GM12892 (cell line): ENCODE data around the gene TPMT. TPM values are rescaled to one million over a fixed set of nuclear protein-coding genes. Genes with fewer than 3 reads are reported as not detected.
A peak's percentile ranks its signal among the peaks of the same experiment; 100 is the strongest.

Experiments used
- DNase-seq: peaks from one replicate; pipeline ENCODE4 v3.0.0; 2011; ENCODE audit not compliant: insufficient read length
- FAIRE-seq: peaks from 2 replicates; lab custom pipeline; 2011; peaks lifted over from hg19 to GRCh38; lab: Jason Lieb, UNC
- POLR2A ChIP-seq: IDR thresholded peaks from 2 replicates; pipeline ENCODE4 v1.6.1; 2011; ENCODE audit warnings: low read depth, low read length, control low read depth
- POLR2AphosphoS5 ChIP-seq: IDR thresholded peaks from 2 replicates; pipeline ENCODE4 v1.6.1; 2011; ENCODE audit warnings: low read depth, low read length, control low read depth
- TAF1 ChIP-seq: IDR thresholded peaks from 2 replicates; pipeline ENCODE4 v1.6.1; 2011; ENCODE audit warnings: low read depth, mild to moderate bottlenecking, control low read depth, low read length, borderline replicate concordance
- polyA plus RNA-seq: library from polyadenylated mRNA; unstranded; fragments of >200 nt; gene quantifications from one replicate; pipeline ENCODE4 v1.2.1, GENCODE V29; 2012; ENCODE audit warnings: missing spikeins, inconsistent platforms; ENCODE audit not compliant: missing spikeins

The TPMT gene
- polyA plus RNA-seq, result 11.5 TPM

DNA sequence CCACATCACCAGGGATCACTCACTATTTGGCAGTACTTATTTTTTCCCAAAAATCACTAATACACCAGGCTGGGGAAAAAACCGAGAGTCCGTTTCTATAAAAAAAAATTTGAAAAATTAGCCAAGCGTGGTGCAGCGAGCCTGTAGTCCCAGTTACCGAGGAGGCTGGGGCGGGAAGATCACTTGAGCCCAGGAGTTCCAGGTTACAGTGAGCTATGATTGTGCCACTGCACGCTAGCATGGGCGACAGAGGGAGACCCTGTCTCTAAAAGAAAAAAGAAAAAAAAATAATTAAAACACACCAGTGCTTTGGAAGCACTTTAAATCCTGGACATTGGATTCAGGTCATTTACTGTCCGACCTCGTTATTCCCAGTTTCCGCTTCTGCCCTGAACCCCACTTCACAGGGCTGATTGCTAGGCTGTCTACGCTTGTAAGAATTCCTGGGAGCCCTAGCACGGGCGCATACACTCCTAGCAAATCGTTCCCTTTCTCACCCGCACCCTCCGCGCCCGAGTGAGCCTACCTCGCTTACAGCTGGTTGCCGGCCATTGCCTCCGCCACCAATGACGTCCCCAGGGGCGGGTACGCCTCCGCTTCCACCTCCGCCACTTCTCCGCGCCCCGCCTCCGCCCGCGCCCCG lies at the start of gene TPMT:
Gene TPMT, minus strand, starts transcription at position 571 of the 643 bp plus-strand sequence. CDS start 5,950 bp downstream, outside the sequence.
- no peak for DNase-seq
- TF ChIP-seq TAF1 (peak; percentile 50; the same call in 1 of the 2 replicates), POLR2A (peak; percentile 61; the same call in 1 of the 2 replicates), POLR2AphosphoS5 (peak; percentile 52)
- FAIRE-seq, result no peak

DNA sequence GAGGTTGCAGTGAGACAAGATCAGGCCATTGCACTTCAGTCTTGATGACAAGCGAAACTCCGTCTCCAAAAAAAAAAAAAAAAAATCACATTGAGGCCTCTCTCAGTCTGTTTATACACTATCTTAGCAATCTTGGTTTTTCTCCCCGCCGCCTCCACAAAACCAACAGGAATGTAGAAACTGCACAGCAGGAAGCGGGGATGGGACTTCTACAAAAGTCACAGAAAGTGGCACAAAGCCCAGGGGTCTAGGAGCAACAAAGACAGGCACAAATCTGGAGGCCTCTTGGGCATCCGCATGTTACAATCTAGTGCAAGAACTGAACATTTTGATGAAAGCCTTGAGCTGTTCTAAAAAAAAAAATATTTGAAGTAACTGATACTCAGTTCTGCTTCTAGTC lies 48.9 kb upstream of the TPMT start:
- no peak for FAIRE-seq
- TF ChIP-seq POLR2A, result no peak
- TF ChIP-seq POLR2AphosphoS5, result no peak
- TF ChIP-seq TAF1, result no peak

DNA sequence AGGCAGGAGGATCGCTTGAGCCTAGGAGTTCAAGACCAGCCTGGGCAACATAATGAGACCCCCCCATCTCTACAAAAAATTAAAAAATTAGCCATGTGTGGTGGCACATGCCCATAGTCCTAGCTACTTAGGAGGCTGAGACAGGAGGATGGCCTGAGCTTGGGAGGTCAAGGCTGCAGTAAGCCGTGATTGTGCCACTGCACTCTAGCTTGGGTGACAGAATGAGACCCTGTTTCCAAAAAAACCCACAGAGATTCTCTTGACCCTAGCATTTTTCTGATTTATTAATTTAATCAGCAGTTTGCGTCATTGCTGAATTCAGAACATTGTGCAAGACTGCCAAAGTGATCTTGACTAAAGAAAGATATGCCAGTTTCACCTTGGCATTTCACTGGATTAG lies 37.1 kb upstream of the TPMT start:
- TF ChIP-seq POLR2AphosphoS5, result no peak
- TF ChIP-seq TAF1, result no peak
- TF ChIP-seq POLR2A, result no peak
- DNase-seq (no peak), FAIRE-seq (no peak)

More for the DNA sequence above, 48.9 kb upstream of the TPMT start:
- no peak for DNase-seq

DNA sequence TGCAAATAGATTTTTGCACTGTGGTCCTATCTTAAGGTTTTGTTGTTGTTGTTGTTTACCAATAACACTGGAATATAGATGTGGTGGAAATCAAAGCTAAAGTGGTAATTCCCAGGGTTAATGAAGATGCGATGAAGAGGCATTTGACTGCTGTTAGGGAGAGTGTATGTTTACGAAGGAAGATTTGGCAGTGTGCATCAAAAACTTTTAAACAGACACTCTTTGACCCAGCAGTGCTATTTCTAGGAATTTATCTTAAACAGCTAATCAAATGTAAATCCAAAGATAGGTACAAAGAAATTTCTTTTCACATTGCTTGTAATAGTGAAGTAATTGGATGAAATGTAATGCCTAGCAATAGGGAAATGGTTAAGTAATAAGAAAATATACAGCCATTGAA lies 34.3 kb upstream of the TPMT start:
- DNase-seq (no peak), FAIRE-seq (no peak)
- TF ChIP-seq POLR2AphosphoS5 (no peak), POLR2A (no peak), TAF1 (no peak)

DNA sequence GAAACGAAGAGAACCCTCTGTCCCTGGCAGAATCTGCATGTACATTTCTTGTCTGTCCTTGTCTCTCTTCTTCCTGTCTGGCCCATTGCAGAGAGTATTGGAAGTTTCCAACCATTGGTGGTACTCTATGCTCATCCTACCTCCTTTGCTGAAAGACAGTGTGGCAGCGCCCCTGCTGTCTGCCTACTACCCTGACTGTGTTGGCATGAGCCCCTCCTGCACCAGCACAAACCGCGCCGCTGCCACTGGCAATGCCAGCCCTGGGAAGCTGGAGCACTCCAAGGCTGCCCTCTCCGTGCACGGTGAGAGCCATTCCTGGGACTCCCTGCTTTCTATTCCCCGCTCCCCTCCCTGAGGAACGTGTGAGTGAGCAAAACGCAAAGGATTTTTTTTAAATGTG lies 32.8 kb upstream of the TPMT start:
- FAIRE-seq, result no peak
- no peak for DNase-seq
- TF ChIP-seq TAF1, result no peak
- no peak for TF ChIP-seq POLR2A
- no peak for TF ChIP-seq POLR2AphosphoS5

DNA sequence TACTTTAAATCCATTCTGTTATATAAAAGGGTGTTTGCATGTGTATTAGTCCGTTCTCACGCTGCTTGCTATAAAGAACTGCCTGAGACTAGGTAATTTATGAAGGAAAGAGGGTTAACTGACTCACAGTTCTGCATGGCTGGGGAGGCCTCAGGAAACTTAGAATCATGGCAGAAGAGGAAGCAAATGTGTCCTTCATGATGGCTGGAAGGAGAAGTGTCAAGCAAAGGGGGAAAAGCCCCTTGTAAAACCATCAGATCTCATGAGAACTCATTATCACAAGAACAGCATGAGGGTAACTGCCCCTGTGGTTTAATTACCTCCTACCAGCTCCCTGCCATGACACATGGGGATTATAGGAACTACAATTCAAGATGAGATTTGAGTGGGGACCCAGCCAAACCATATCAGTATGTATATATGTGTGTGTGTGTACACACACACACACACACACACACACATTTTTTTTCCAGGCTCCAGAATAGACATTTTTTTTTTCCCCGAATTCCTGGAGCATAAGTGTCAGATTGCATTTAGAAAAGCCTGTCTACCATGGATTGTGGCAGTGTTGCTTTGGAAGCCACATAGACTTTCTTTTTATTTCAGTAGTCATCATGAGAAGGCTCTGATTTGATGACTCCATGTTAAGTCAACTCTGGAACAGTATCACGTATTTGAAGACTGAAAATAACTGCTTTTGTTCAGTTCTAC lies 31.8 kb upstream of the TPMT start:
- FAIRE-seq (peak; percentile 78), DNase-seq (no peak)
- TF ChIP-seq POLR2AphosphoS5 (no peak), POLR2A (no peak), TAF1 (no peak)

DNA sequence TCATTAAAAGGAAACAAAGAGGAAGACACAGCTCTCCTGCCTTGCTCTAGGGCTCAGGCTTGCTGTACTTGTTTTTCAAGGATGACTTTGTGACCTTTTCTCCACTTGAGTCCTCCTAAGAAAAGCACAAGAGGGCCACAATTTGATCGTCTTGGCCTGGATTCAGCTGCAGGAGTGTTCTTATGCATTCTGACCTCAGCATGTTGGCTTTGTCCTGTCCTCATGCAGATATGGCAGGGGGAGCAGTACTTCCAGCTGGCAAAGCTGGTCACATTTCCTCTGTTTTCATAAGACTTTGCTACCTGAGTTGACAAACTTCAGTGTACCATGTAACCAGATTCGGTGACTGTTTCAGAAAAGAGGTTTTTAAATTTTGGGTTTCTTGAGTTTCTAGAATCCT lies 31.2 kb upstream of the TPMT start:
- FAIRE-seq (no peak), DNase-seq (no peak)
- no peak for TF ChIP-seq POLR2AphosphoS5

DNA sequence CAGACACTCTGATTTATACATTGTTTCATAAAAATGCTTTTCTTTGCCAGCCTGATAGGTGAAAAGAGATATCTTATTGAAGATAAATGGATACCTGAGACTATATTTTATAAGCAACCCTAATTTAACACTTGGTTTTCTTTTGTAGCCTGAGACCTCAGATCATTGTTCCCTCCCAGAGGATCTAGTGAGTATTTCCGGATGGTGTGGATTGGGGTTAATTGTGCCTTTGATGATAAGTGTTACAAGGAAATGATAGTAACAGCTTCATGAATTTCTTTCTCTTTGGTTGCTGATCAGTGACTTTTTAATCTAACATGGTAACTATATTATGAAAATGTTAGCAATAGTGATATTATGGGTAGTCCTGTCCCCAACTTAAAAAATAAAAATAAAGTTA lies 30.7 kb upstream of the TPMT start:
- FAIRE-seq, result no peak
- DNase-seq, result no peak
- TF ChIP-seq TAF1, result no peak
- no peak for TF ChIP-seq POLR2AphosphoS5
- TF ChIP-seq POLR2A, result no peak

DNA sequence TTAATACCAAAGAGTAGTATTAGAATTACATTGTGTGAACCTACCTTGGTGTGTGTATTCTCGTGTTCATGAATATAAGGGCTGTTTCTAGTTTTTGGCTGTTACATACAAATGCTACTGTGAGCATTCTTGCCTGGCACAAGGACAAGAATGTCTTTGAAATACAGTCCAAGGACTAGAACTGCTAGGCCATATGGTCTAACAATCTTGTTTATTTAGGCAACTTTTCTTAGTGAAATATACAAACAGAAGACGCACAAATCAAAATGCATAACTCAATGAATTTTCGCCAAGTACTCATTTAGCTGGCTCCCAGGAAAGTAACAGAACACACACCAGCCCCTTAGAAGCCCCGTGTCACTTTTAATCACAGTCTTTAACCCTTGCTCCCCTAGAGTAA lies 28.9 kb upstream of the TPMT start:
- FAIRE-seq (no peak), DNase-seq (no peak)
- TF ChIP-seq POLR2AphosphoS5 (no peak), TAF1 (no peak), POLR2A (no peak)

DNA sequence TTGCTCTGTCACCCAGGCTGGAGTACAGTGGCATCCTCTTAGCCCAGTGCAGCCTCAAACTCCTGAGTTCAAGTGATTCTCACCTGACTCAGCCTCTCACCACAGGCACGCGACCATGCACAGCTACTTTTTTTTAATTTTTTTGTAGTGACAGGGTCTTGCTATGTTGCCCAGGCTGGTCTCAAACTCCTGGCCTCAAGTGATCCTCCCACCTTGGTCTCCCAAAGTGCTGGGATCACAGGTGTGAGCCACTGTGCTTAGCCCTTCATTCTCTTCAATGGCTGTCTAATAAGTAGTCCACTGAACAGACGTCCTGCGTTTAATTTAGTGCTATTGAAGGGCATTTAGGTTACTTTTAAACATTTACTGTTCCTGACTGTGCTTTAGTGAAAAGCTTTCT lies 27.7 kb upstream of the TPMT start:
- TF ChIP-seq TAF1, result no peak
- TF ChIP-seq POLR2AphosphoS5, result no peak
- no peak for TF ChIP-seq POLR2A
- no peak for DNase-seq
- no peak for FAIRE-seq

DNA sequence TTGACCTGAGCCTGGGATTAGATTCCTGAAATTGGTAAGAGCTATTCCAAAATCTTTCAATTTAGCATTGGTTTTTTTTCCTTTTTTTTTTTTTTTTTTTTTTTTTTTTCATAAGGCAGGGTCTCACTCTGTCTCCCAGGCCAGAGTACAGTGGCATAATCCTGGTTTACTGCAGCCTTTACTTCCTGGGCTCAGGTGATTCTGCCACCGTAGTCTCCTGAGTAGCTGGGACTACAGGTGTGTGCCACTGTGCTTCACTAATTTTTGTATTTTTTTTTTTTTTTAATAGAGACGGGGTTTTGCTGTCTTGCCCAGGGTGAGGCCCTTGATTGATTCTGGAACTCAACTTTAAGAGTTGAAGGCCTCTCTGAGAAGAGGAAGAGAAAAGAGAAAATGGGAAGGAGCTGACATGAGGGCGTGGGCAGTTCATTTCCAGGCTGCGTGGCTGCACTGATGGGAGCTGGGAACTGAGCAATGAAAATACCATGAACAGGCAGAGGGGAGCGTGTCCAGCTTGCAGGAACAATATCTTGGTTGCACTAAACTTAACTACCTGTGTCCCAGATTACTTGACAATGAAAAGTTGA lies 25.0 kb upstream of the TPMT start:
- no peak for TF ChIP-seq POLR2AphosphoS5
- no peak for TF ChIP-seq POLR2A
- TF ChIP-seq TAF1, result no peak
- no peak for FAIRE-seq

DNA sequence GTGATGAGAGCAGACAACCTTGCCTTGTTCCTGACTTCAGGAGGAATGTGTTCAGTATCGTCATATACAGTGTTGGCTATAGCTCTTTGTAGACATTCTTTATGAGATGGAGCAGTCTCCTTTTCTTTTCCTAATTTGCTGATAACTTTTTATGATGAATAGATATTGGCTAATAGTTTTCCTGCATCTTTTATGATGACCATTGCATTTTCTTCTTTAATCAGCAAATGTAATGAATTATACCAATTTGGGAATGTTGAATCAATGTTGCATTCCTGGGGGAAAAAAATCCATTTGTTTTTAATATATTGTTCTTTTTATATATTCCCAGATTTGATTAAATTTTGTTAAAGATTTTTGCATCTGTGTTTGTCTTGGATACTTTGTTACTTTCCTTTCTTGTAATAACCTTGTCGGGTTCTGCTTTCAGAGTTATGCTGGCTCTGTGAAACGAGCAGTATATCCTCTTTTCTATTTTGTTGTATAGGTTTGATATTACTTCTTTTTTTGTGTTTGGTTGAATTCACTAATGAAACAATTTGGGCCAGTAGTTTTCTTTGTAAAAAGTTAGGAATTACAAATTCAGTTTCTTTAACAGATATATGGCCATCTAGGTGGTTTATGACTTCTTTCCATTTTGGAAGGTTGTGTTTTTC lies 24.2 kb upstream of the TPMT start:
- TF ChIP-seq POLR2AphosphoS5, result no peak
- no peak for TF ChIP-seq POLR2A
- TF ChIP-seq TAF1, result no peak
- FAIRE-seq, result no peak
- no peak for DNase-seq

More for the DNA sequence above, 25.0 kb upstream of the TPMT start:
- no peak for DNase-seq
